GM12801 (cell line): ENCODE data around the gene OSBPL2.

ENCODE experiments used
- CTCF ChIP-seq: IDR thresholded peaks from one replicate; pipeline ENCODE4 v1.5.1; 2011; ENCODE audit warnings: control low read depth; ENCODE audit not compliant: insufficient read length; ENCODE audit errors: extremely low read depth

Gene OSBPL2

DNA sequence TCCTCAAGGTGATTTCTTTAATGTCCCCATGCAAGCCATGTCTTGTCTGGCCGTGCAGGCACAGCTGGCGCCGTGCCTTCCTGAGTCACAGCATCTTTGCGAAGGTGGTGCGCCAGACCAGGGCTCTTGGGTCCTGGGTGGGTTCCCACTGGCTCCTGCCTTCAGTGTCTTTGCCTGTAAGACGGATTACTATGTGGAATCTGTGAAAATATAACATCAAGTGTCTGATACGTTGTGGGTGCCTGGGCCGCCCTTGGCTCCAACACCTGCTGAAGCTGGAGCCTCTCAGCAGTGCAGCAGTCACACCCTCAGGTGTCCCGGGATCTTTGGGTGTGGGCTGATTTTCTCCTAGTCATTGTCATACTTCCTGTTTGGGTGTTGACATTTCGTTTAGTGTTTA is 3.2 kb downstream of the OSBPL2 start:
- TF ChIP-seq CTCF: no peak

DNA sequence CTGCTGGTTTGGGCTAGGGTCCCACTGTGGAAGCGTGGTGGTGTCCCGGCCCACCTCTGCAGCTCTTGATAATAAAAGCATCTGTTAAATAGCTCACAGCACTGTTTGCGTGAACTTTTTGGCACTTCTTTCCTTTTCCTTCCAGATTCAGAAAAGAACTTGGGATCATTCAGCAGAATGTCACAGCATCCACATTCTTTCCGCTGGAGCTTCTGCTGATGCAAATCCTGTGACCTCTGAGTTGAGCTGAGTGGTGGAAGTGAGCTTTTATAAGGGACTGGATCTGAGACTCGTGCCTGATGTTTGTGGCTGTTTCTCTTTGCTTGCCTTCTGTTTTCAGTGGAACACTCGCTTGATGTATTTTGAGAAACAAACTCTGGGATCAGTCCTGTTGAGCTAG is 3.9 kb downstream of the OSBPL2 start:
- no peak for TF ChIP-seq CTCF

- no peak for TF ChIP-seq CTCF
Observed at GRCh38 chr20:62243106-62243505, 4.8 kb downstream of the OSBPL2 start.

DNA sequence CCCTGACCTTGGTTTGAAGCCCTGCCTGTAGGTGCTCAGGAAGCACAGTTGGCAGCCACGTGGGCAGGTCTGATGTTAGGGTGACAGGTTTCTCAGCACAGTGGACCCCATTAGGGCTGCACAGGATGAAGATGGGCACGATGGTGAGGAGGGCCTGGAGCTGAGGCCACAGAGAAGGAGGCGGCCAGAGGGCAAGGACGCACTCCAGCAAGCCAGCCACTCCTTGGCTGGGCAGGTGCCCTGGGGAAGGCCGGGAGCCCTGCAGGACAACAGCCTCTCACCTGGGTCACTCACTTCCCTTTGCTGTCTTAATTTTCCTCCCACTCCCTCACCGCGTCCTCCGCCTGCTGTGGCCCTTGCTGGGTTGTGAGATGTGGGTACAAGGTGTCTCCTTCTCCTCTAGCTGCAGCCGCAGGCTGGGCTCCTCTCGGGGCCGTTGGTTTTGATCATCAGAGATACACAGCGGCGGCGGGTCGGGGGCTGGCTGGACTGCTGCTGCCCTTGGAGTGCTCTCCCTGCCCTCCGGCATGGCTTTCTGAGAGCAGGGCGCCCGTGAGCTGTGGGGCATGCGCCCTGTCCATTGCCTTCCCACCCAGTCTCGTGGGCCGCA is 5.7 kb downstream of the OSBPL2 start:
- TF ChIP-seq CTCF: no peak

- no peak for TF ChIP-seq CTCF
Observed at GRCh38 chr20:62244644-62245108, 6.4 kb downstream of the OSBPL2 start.

DNA sequence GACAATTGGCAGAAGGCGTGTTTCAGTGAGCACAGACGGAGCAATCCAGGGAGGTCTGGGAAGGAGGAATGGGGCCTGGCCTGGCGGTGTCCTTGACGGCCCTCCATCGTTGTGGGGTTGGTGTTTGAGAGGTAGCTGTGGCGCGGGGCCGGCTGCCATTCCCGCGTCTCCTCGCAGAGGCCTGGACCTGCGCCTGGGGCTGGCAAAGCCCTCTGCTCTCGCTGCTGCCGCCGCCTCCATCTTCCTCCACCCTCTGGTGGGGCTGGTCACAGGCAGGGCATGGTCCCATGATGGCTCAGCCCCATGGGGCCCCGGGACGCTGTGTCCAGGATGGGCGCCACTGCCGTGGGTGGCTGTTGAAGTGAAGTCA is 7.6 kb downstream of the OSBPL2 start:
- TF ChIP-seq CTCF: no peak

DNA sequence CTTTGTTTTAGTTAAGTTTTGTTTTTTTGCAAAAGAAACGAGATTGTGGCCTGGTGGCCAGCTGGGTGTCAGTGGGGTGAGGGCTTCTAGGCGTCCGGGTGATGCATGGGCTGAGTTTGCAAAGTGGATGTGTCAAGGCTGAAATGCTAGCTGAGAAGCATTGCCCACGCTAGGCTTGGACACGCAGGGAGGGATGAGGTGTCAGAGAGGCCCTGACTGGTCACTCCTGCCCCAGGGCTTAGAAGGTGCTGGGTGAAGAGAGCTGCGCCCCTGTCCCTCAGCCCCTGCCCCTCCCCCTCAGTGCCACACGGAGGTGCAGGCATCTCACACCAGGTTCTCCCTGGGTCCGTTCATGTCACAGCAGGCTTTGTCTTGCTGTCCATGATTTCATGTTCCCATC is 8.1 kb downstream of the OSBPL2 start:
- no peak for TF ChIP-seq CTCF
